IMR-90 (cell line): ENCODE measurements around the gene HOXB2. TPM values are rescaled to one million over a fixed set of nuclear protein-coding genes. Genes with fewer than 3 reads are reported as not detected.

Experiments
- ATAC-seq: fragments of 200-7000 bp; cut with Tn5 transposase; 2 replicates; pipeline ENCODE4 v1.9.1; 2020; ENCODE audit warnings: low read depth, mild to moderate bottlenecking, moderate library complexity
- BruUV-seq: library from RNA; stranded (reverse); fragments of 400-500 nt; replicated peaks from 2 replicates; lab custom pipeline; 2021; lab: Mats Ljungman, UMichigan
- CTCF ChIA-PET: fragments of 300-600 bp; formaldehyde crosslinking; extraction: SDS; loops from one replicate; lab custom pipeline; 2021; ENCODE audit warnings: antibody characterized with exemption; lab: Yijun Ruan, JAX
- POLR2A ChIA-PET: fragments of 300-600 bp; sonication (Branson Sonifier 250); formaldehyde crosslinking; loops from one replicate; lab custom pipeline; 2022; ENCODE audit warnings: antibody characterized with exemption; ENCODE audit not compliant: unreplicated experiment; lab: Charles Lee
- DNase-seq: peaks from one replicate; pipeline ENCODE4 v3.0.0; 2013
- H2AFZ ChIP-seq: replicated peaks from 2 replicates; pipeline ENCODE3; 2013; ENCODE audit warnings: low read length, mild to moderate bottlenecking; ENCODE audit not compliant: poor library complexity
- H2AK5ac ChIP-seq: 2 replicates; pipeline ENCODE4 v1.6.1; 2013; ENCODE audit warnings: low read depth, low read length, inconsistent platforms
- H2AK9ac ChIP-seq: replicated peaks from 2 replicates; pipeline ENCODE3; 2013; ENCODE audit warnings: mild to moderate bottlenecking, low read depth, low read length, moderate library complexity; ENCODE audit not compliant: poor library complexity
- H2BK120ac ChIP-seq: 2 replicates; pipeline ENCODE4 v1.6.1; 2013; ENCODE audit warnings: low read depth, low read length, inconsistent platforms
- H2BK15ac ChIP-seq: 3 replicates; pipeline ENCODE4 v1.6.1; 2013; ENCODE audit warnings: low read depth, low read length, inconsistent platforms
- H2BK20ac ChIP-seq: 2 replicates; pipeline ENCODE4 v1.6.1; 2013; ENCODE audit warnings: low read depth, mild to moderate bottlenecking, inconsistent platforms, low read length, moderate library complexity
- H2BK5ac ChIP-seq: 2 replicates; pipeline ENCODE4 v1.6.1; 2013; ENCODE audit warnings: mild to moderate bottlenecking, low read depth, low read length, inconsistent platforms; ENCODE audit not compliant: poor library complexity, severe bottlenecking
- H3K14ac ChIP-seq: replicated peaks from 2 replicates; pipeline ENCODE4 v1.6.1; 2013; ENCODE audit warnings: low read depth, low read length, inconsistent platforms
- H3K18ac ChIP-seq: 2 replicates; pipeline ENCODE4 v1.6.1; 2013; ENCODE audit warnings: low read depth, low read length, control low read depth
- H3K23ac ChIP-seq: 2 replicates; pipeline ENCODE4 v1.6.1; 2013; ENCODE audit warnings: low read depth, low read length, inconsistent platforms
- H3K27ac ChIP-seq: 2 replicates; pipeline ENCODE4 v1.5.1; 2013; ENCODE audit warnings: mild to moderate bottlenecking, control low read depth, low read length; ENCODE audit not compliant: insufficient read depth
- H3K27me3 ChIP-seq: 2 replicates; pipeline ENCODE4 v1.6.1; 2013; ENCODE audit warnings: low read length; ENCODE audit not compliant: control insufficient read depth, insufficient read depth
- H3K36me3 ChIP-seq: 2 replicates; pipeline ENCODE4 v1.6.1; 2013; ENCODE audit warnings: low read length, mixed read lengths; ENCODE audit not compliant: control insufficient read depth, insufficient read depth
- H3K4ac ChIP-seq: 2 replicates; pipeline ENCODE4 v1.6.1; 2013; ENCODE audit warnings: low read depth, low read length, inconsistent platforms
- H3K4me1 ChIP-seq: 2 replicates; pipeline ENCODE4 v1.6.1; 2013; ENCODE audit warnings: low read length, mixed read lengths; ENCODE audit not compliant: control insufficient read depth, insufficient read depth
- H3K4me2 ChIP-seq: 2 replicates; pipeline ENCODE4 v1.6.1; 2013; ENCODE audit warnings: low read depth, mild to moderate bottlenecking, control low read depth, low read length, moderate library complexity
- H3K4me3 ChIP-seq: 2 replicates; pipeline ENCODE4 v1.5.1; 2013; ENCODE audit warnings: low read depth, mild to moderate bottlenecking, control low read depth, low read length, moderate library complexity; ENCODE audit not compliant: insufficient read depth
- H3K56ac ChIP-seq: 2 replicates; pipeline ENCODE4 v1.6.1; 2013; ENCODE audit warnings: low read length, inconsistent platforms; ENCODE audit not compliant: insufficient read depth; ENCODE audit errors: extremely low read depth
- H3K79me1 ChIP-seq, 2 experiments: 2 replicates each; pipeline ENCODE4 v1.6.1; 2013; ENCODE audit warnings: low read length in 2 of 2, inconsistent platforms in 1 of 2, low read depth in 1 of 2
- H3K9ac ChIP-seq: 2 replicates; pipeline ENCODE4 v1.6.1; 2013; ENCODE audit warnings: low read depth, low read length, control low read depth
- H3K9me1 ChIP-seq: 2 replicates; pipeline ENCODE4 v1.6.1; 2013; ENCODE audit warnings: low read length, inconsistent platforms; ENCODE audit not compliant: insufficient read depth
- H3K9me3 ChIP-seq: 2 replicates; pipeline ENCODE4 v1.6.1; 2013; ENCODE audit warnings: low read length; ENCODE audit not compliant: control insufficient read depth, insufficient read depth
- H4K20me1 ChIP-seq: 2 replicates; pipeline ENCODE4 v1.6.1; 2013; ENCODE audit warnings: low read length, inconsistent platforms; ENCODE audit not compliant: insufficient read depth
- H4K5ac ChIP-seq: 2 replicates; pipeline ENCODE4 v1.6.1; 2013; ENCODE audit warnings: mild to moderate bottlenecking, low read depth, low read length, control low read depth
- H4K8ac ChIP-seq, 2 experiments: 2 replicates each; pipeline ENCODE4 v1.6.1; 2013; ENCODE audit warnings: low read depth in 2 of 2, low read length in 2 of 2, control low read depth in 1 of 2, inconsistent platforms in 1 of 2
- H4K91ac ChIP-seq: 2 replicates; pipeline ENCODE4 v1.6.1; 2013; ENCODE audit warnings: low read depth, low read length, inconsistent platforms; ENCODE audit not compliant: insufficient read depth
- CEBPB ChIP-seq: IDR thresholded peaks from 2 replicates; pipeline ENCODE4 v1.6.1; 2012; ENCODE audit warnings: low read depth, low read length, improper control_type of control experiment
- MXI1 ChIP-seq: IDR thresholded peaks from 2 replicates; pipeline ENCODE4 v1.6.1; 2012; ENCODE audit warnings: low read depth, mild to moderate bottlenecking, low read length, moderate library complexity, borderline replicate concordance
- POLR2A ChIP-seq: IDR thresholded peaks from 2 replicates; pipeline ENCODE4 v1.6.1; 2012; ENCODE audit warnings: mild to moderate bottlenecking, low read depth, low read length
- RCOR1 ChIP-seq: IDR thresholded peaks from 2 replicates; pipeline ENCODE4 v1.6.1; 2012; ENCODE audit warnings: mild to moderate bottlenecking, low read length, improper control_type of control experiment; ENCODE audit not compliant: insufficient replicate concordance
- USF2 ChIP-seq: fragments of 150-350 bp; IDR thresholded peaks from 2 replicates; pipeline ENCODE4 v1.6.1; 2017; ENCODE audit warnings: mild to moderate bottlenecking, antibody characterized with exemption, low read length, low read depth
- WGBS, 2 experiments: methylation state at CpG; one replicate each; pipeline versions ENCODE4 v1.1.5 to v1.1.7; 2013; ENCODE audit warnings: missing lambda C conversion rate in 2 of 2; ENCODE audit not compliant: insufficient read length in 1 of 2; ENCODE audit errors: extremely low coverage in 2 of 2; 5-methylcytosine and 5-hydroxymethylcytosine counted together
- dilution Hi-C: fragments of 300-500 bp; cut with HindIII; formaldehyde crosslinking; loops from one replicate; pipeline ENCODE4 v1.14.3; 2018; ENCODE audit warnings: low sequenced_read_pairs; ENCODE audit not compliant: unreplicated experiment
- in situ Hi-C: fragments of 300-500 bp; cut with MboI; formaldehyde crosslinking; loops from 3 replicates; pipeline ENCODE4 v1.14.3; 2019; ENCODE audit warnings: low sequenced_read_pairs, inconsistent platforms, mixed read lengths
- intact Hi-C: fragments of 100-400 bp; cut with micrococcal nuclease; formaldehyde crosslinking; loops from 2 replicates; pipeline ENCODE4 v1.10.0; 2022
- polyA plus RNA-seq, 3 experiments: library from polyadenylated mRNA; depleted of rRNA; stranded (reverse); fragments of >200 nt; gene quantifications; 2 replicates each; pipeline ENCODE4 v1.2.3, GENCODE V29; 2012; ENCODE audit warnings: low replicate concordance in 1 of 3
- total RNA-seq: library from RNA; depleted of rRNA; stranded (reverse); fragments of >200 nt; gene quantifications from 2 replicates; pipeline ENCODE4 v1.2.3, GENCODE V29; 2012

Gene HOXB2
- total and polyA plus RNA-seq, 2 of the 4 experiments (the other 2 are of a cell fraction): 2.7 to 29.9 TPM

GRCh38 chr17:48546137-48546923 is 1.4 kb upstream of the HOXB2 start:
- peak overlapping the region; percentile 75 for H2AK5ac ChIP-seq
- H4K8ac ChIP-seq: peak overlapping the region; percentile 80; a peak in 3 of 4 replicates
- peak overlapping the region; percentile 54; the same call in 2 of the 3 replicates for H2BK15ac ChIP-seq
- H4K20me1 ChIP-seq: no peaks in the 10 kb centered on the region
- DNase-seq: peak; percentile 52
- in situ Hi-C loops: loop anchor here (10.0 kb wide), 1 partner anchor 192 kb away; no protein-coding TSS in a partner anchor
- H2BK20ac ChIP-seq: peak overlapping the region; percentile 70
- H4K91ac ChIP-seq: peak overlapping the region; percentile 94
- H3K27ac ChIP-seq: peak overlapping the region; percentile 98
- ChIA-PET CTCF (interaction anchor here (1.1 kb wide), 1 partner anchor 42 kb away, joined by 3 read pairs; no protein-coding TSS in a partner anchor), POLR2A (interaction anchor here (0.7 to 1.7 kb wide), 5 partner anchors 9 to 42 kb away, joined by 4 read pairs; partner anchors contain the start of gene HOXB4)
- peaks cover 30% of the 10 kb centered on the region for H3K36me3 ChIP-seq
- H3K56ac ChIP-seq: peak overlapping the region; percentile 85
- H3K4me2 ChIP-seq: peak overlapping the region; percentile 84
- dilution Hi-C loops: no loop called here
- no peaks in the 10 kb centered on the region for H3K27me3 ChIP-seq
- H3K18ac ChIP-seq: peak overlapping the region; percentile 95
- peak overlapping the region; percentile 63 for H2AK9ac ChIP-seq
- no peak for ATAC-seq
- H2BK120ac ChIP-seq: peak overlapping the region; percentile 81
- WGBS, 2 experiments: 11% methylated on average over 1 of the region's 10 CpGs; no CpG with 5 or more reads in 1 of the 2 experiments
- peak overlapping the region; percentile 98 for H3K4ac ChIP-seq
- H3K4me3 ChIP-seq: peak overlapping the region; percentile 6; the same call in 1 of the 2 replicates
- H2AFZ ChIP-seq: peak overlapping the region; percentile 28
- no TSS peak for BruUV-seq
- H3K9ac ChIP-seq: peak overlapping the region; percentile 94
- peaks cover 3% of the 10 kb centered on the region; the same call in 1 of the 2 replicates for H3K9me1 ChIP-seq
- H3K79me1 ChIP-seq: peaks cover 4 to 25% of the 10 kb centered on the region in 2 experiments; a peak in 2 of 4 replicates
- peaks cover 31% of the 10 kb centered on the region for H3K4me1 ChIP-seq
- H2BK5ac ChIP-seq: peak overlapping the region; percentile 96
- intact Hi-C loops: no loop called here
- H3K14ac ChIP-seq: peak overlapping the region; percentile 98
- peak overlapping the region; percentile 31 for H4K5ac ChIP-seq
- TF ChIP-seq RCOR1: no peak
- no peak for TF ChIP-seq CEBPB
- no peak for TF ChIP-seq POLR2A
- TF ChIP-seq MXI1: no peak
- TF ChIP-seq USF2: no peak
- peak overlapping the region; percentile 100 for H3K23ac ChIP-seq
- no peaks in the 10 kb centered on the region for H3K9me3 ChIP-seq
